Activated CD4-positive, alpha-beta T cell treated with anti-CD3 and anti-CD28 coated beads, Interleukin-10, Interleukin-2, amounts not matched to agents 100 ng/mL and 50 ng/mL, durations not matched to agents 16 hours and 8 hours (primary cell): ENCODE data around the gene PSME3.
A peak's percentile ranks its signal among the peaks of the same experiment; 100 is the strongest.

Experiments
- DNase-seq: peaks from one replicate; pipeline ENCODE4 v3.0.0-alpha.2; 2020

PSME3 gene, protein sequence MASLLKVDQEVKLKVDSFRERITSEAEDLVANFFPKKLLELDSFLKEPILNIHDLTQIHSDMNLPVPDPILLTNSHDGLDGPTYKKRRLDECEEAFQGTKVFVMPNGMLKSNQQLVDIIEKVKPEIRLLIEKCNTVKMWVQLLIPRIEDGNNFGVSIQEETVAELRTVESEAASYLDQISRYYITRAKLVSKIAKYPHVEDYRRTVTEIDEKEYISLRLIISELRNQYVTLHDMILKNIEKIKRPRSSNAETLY

DNA sequence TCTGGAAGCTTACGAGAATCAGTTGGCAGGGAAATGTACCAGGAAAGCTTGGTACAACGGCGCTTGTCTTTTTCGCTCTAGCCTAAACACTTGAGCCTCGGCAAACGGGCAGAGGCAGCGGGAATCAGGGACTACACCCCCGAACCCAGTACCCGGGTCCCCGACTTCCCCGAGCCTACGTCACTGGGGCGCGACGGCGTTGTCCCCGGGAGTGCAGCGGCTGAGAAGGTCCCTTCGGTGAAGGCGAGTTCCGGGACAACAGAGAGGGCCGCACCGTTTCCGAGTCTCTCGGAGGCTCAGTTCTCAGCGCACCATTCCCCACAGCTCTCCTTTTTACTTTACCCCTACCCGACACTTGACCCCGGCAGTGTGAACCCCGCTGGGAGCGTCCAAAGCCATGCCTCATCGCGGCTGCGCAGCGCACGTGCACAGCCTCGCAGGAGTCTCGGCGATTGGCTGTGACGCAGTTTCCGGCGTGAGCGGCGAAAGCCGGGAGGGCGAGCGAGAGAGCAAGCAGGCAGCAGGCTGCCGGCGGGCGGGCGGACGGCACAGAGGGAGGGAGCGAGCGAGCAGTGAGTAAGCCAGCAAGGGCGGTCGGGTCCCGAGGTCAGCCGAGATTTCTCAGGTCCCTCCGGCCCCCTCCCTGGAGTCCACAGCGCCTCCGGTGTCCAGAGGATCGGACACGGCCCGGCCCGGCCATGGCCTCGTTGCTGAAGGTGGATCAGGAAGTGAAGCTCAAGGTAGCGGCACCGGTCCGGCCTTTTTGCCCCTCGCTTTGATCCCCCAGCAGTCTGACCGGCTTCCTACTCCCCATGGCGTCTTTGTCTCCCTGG, at the start of gene PSME3:
Gene PSME3 (plus strand): TSS at position 464 of the 833 bp plus-strand sequence. CDS start 235 bp downstream, at position 699.
- DNase-seq, result peak; percentile 94

- DNase-seq, result no peak
Observed at GRCh38 chr17:42783791-42784138, 49.4 kb upstream of the PSME3 start.

- no peak for DNase-seq
Observed at GRCh38 chr17:42784409-42784808, 48.8 kb upstream of the PSME3 start.

- no peak for DNase-seq
Observed at GRCh38 chr17:42784811-42785592, 48.2 kb upstream of the PSME3 start.

DNA sequence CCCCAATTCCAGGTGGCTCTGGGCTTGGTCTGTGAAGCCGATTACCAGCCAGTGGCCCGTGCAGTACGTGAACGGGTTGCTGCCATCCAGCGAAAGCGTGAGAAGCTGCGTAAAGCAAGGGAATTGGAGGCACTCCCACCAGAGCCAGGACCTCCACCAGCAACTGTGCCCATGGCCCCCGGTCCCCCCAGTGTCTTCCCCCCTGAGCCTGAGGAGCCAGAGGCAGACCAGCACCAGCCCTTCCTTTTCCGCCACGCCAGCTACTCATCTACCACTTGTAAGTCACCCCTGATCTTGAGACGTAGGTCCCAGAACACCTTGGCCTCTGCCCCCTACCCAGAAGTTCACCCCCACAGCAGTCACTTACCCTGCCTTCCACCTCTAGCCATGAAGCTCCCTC, 45.9 kb upstream of the PSME3 start:
- DNase-seq, result no peak

DNA sequence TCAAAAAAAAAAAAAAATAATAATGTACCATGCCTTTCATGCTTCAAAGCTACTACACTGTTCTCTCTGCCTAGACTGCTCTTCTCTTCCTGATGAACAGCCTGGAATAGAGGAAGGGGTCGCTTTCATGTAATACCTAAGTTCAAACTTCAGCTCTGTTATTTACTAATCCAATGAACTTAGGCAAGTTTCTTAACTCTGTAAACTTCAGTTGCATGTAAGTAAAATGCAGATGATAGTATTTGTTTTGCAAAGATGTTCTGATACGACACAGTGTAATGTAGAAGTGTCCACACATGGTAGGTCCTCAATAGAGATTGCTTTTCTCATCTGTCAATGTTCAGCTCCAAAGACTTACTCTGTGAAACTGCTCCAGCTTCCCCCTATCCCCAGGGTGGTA, 41.2 kb upstream of the PSME3 start:
- no peak for DNase-seq

- DNase-seq, result no peak
Observed at GRCh38 chr17:42792545-42792944, 40.7 kb upstream of the PSME3 start.

DNA sequence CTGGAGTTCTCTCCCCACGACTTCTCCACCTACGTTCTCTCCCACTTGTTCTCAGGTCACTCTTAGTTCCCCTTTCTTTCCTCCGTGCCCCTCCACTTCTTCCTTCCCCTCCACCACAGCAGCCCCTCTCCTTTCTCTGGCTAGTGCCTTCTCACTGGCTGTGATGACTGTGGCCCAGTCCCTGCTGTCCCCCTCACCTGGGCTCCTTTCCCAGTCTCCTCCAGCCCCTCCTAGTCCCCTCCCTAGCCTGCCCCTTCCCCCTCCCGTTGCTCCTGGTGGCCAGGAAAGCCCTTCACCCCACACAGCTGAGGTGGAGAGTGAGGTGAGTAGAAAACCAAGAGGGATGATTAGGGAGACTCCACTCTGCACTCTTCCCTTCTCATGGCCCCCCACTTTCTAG, 38.1 kb upstream of the PSME3 start:
- no peak for DNase-seq

GRCh38 chr17:42795465-42795864, 37.7 kb upstream of the PSME3 start:
- DNase-seq, result no peak

DNA sequence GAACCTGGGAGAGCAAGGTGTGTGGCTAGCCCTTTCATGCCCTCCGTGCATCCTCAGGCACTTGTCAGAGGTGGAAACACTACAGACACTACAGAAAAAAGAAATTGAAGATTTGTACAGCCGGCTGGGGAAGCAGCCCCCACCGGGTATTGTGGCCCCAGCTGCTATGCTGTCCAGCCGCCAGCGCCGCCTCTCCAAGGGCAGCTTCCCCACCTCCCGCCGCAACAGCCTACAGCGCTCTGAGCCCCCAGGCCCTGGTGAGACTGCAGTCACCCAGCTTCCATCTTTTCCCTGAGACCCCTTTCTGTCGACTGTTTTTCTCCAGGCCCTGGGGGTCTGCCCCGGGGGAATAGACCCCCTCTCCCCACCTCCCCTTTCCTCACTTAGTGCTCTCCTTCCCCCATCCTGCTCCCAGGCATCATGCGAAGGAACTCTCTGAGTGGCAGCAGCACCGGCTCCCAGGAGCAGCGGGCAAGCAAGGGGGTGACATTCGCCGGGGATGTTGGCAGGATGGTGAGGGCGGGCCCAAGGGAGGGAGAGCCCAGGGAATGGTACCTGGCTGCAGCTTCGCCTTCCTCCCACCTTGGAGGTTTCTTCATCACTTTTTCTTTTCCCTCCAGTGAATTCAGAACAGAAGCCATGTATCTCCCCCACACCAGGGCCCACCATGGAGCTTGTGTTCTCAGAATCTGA, 37.0 kb upstream of the PSME3 start:
- DNase-seq, result no peak

- no peak for DNase-seq
Observed at GRCh38 chr17:42797067-42798007, 35.9 kb upstream of the PSME3 start.

GRCh38 chr17:42798011-42798382, 35.2 kb upstream of the PSME3 start:
- no peak for DNase-seq

DNA sequence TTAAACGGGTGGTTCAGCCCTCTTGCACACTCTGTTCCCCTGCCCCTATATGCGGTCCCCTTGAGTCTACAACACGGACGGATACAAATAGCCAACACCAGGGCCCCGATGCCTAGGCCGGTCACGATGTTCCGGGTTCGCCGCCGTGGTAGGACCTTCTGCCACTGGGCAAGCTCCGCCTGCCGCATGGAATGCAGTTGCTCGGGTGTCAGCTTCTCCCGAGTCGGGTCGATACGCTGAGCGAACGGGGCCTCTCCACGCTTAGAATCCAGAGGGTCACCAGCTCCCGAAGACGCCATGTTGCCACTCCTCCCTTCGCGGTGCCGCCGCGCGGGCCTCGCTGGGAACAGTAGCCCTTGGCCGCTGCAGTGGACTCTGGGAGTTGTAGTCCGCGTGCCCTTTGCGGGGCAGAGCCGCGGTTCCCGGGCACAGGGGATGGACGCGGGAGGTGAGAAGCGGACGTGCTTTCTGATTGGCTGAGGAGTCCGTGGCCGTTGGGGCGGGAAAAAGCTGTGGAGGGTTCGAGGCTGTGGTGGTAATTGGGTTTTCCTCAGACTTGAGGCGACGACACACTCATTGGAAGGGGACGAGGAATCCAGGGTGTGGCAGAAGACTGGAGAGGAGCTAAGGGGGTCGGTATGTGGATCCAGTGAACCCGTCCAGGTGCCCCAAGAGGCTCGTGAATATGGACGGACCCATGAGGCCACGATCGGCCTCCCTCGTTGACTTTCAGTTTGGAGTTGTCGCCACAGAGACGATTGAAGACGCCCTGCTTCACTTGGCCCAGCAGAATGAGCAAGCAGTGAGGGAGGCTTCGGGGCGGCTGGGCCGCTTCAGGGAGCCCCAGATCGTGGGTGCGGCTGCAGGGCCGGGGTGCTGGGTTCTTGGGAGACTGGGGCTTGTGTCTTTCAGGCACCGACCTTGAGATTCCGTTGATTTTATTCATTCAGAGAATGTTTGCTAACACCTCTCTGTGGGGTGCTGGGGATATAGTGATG, 34.5 kb upstream of the PSME3 start, which contains the start of the genes CNTD1 and COA3:
Gene CNTD1 (plus strand): TSS at position 479 of the 998 bp plus-strand sequence. CDS start 207 bp downstream, at position 686.
Gene COA3 (minus strand): TSS at position 322 of the 998 bp plus-strand sequence. CDS start 23 bp downstream, at position 299.
- DNase-seq, result peak; percentile 92

- no peak for DNase-seq
Observed at GRCh38 chr17:42803074-42803883, 29.9 kb upstream of the PSME3 start.

DNA sequence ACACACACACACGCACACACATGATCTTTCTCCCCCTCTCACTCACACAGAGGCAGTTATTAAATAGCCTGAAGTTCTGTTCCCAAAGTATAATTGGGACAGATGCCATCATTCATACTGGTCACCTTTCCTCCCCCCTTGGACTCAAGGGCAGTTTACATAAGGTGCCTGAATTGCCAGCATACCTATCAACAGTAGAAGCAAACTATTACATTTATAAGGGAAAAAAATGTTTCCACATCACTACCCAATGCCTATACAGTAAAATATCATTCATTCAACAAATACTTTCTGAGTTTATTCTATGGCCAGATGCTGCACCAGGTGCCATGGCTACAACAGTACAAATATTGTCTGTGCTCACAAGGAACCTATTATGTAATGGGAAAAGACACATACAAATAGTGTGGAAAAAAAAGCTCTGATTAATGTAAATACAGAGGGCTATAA, 28.3 kb upstream of the PSME3 start:
- no peak for DNase-seq

- DNase-seq, result no peak
Observed at GRCh38 chr17:42806249-42806648, 26.9 kb upstream of the PSME3 start.

- DNase-seq, result no peak
Observed at GRCh38 chr17:42809250-42809649, 23.9 kb upstream of the PSME3 start.

- DNase-seq, result no peak
Observed at GRCh38 chr17:42814633-42815399, 18.4 kb upstream of the PSME3 start.

DNA sequence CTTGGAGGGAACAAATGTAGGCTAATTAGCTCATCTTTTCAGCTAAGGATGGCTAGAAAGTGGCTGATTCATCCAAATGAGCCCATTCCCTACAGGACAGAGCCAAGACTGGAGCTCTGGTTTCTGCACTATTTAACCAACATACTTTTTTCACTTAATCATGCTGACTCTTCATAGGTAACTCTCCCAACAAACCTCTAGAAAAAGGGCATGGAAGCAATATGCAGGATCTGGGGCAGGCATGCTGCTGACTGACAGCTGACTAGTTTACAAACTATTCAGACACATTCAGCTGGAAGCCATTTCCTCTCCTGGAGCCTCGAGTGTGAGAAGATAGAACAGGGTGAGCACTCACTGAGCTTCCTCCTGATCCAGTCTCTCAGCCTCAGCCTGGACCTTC, 15.3 kb upstream of the PSME3 start:
- no peak for DNase-seq
